Fibroblast of skin of left quadriceps (primary cell): ENCODE results near the gene SVEP1.
"Not testable (repeated sequence)": the region's sequence is repeated elsewhere in the genome, so short reads cannot be mapped to it uniquely, and the experiment has no call there.

Source experiments
- DNase-seq, 2 experiments: peaks; one replicate each; pipeline ENCODE4 v3.0.0-alpha.2; 2013; ENCODE audit warnings: low read depth in 2 of 2

SVEP1 gene

DNA sequence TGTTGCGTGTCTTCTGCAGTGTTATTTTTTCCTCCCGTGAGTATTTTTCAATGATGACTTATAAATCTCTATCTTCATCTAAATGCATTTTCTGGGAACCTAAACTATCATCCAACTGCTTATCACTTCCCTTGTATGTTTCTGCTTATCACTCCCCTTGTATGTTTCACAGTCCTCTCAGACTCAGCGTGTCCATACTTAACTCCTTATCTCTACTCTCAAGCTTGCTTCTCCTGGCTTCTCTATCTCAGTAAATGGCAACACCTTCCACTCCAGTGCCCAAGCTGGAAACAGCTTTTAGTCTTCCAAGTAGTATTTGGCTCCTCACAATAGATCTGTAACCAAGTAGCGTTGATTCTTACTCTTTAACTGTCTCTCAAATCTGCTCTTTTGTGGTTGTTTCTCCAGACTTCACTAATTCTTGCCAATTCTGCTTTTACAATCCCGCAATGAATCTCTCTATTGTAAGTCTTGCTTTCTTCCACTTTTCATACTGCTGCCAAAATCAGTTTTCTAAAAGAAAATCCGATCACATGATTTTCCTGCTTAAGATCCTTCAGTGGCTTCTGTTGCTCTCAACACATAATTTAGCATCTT is 208.0 kb downstream of the SVEP1 start:
- no peak for DNase-seq

DNA sequence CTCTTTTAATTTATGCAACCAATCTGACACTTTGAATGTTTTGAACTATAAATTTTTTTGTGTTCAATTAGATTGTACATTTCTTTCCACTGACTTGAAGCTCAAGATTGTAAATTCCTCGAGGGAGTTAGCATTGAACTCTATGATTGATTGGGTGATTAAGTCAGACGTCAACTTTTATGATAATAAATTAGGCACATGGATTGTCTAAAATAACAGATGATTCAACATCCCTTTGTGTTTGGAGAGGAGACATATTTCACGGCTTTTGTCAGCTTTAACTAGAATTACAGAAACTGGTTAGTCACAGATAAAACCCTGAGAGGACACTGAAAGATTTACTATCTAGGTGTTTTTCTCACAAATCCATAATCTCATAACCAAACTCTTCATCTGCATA is 209.2 kb downstream of the SVEP1 start:
- peak; percentile 67 to 69 for DNase-seq

- no peak for DNase-seq
Measured at GRCh38 chr9:110364451-110364850, 215.1 kb downstream of the SVEP1 start.

- not testable (repeated sequence) for DNase-seq
Measured at GRCh38 chr9:110358992-110359391, 220.5 kb downstream of the SVEP1 start.

- DNase-seq: no peak
Measured at GRCh38 chr9:110357505-110357904, 222.0 kb downstream of the SVEP1 start.

DNA sequence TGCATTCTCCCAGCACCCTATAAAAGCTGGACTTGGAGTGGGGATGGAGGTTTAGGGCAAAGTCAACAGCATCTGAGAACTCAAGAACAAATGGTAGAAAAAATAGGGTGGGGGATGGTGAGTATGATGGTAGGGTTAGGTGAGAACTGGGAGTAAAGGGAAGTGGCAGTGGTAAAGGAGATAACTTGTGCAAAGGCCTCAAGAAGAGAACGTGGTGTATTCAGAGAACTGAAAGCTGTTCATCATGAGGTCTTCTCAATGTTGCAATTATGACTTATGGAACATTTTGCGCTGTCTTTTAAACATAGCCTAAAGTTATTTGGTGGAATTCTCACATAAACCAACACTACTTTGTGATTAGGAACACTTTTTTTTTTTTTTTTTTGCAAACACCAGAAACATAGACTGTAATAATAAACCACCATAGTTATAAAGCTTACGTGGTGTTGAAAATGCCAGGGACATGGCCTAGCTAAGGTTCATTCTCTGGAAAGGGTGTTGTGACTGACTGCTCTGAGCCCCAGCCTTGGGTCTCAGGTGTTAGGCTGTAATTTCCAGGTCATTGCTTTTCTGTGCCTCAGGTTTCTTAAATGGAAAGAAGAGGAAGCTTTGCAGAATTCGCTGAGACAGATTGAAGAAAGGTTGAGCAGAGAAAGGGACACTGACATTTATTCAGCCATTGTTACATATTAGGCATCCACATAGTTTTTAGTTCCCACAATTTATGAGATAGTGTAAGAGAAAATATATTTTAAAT is 222.7 kb downstream of the SVEP1 start:
- DNase-seq: no peak

- no peak for DNase-seq
Measured at GRCh38 chr9:110355911-110356310, 223.6 kb downstream of the SVEP1 start.

GRCh38 chr9:110351009-110351467 is 228.5 kb downstream of the SVEP1 start:
- peak; percentile 65 to 70 for DNase-seq

GRCh38 chr9:110346325-110346724 is 233.2 kb downstream of the SVEP1 start:
- DNase-seq: no peak

DNA sequence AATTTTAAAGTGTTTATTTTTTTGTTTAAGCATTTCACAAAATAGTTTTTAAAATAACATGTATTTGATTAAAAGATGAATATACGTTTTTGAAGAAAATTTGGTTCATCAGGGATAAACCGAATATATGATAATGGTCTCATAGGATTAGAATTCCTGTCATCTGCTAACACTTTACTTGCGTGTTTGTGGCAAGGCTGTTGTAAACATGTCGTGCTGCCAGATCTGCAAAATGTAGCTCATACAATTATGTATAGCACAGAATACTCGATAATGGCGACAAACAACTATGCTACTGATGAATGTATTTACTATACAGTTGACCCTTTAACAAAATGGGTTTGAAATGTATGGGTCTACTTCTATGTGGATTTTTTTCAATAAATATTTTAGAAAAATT is 234.7 kb downstream of the SVEP1 start:
- DNase-seq: peak in 1 of 2 experiments; percentile 42

DNA sequence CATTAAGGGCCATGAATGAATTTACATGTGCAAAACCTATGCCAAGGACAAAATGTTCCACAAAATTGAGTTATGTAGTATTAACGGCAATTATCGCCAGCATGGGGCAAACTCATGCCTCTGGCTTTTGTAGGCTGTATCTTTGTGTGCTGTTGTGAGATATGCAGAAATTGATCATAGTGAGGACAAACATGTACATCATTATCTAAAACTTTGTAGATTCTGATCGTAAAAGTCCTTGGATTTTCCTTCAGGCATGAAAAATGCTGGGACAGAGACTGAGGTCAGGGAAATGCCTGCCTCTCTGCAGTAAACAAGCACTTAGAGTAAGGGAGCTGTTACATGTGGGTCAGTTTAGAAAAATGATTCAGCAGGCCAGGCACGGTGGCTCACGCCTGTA is 236.0 kb downstream of the SVEP1 start:
- DNase-seq: no peak

GRCh38 chr9:110340306-110340705 is 239.2 kb downstream of the SVEP1 start:
- DNase-seq: no peak

DNA sequence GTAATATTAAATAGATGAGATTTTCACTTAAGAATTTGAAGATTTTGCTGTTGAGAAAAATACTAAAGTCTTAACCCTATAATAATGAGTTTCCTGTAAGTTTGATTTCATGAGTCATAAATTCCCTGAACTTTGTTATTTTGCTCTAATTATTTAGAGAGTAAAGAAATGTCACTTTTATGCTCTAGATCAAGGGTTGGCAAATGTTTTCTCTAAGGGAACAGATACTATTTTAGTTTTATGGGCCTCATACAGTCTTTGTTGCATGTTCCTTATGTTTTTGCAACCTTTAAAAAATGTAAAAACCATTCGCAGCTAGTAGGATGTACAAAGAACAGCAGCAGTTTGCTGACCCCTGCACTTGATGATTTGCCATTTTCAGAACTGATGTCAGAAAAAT is 241.4 kb downstream of the SVEP1 start:
- DNase-seq: no peak

GRCh38 chr9:110337727-110338126 is 241.8 kb downstream of the SVEP1 start, which contains the start of gene TXNDC8:
Gene TXNDC8 (minus strand): TSS chr9:110337863.
- peak in 1 of 2 experiments; percentile 51 for DNase-seq

DNA sequence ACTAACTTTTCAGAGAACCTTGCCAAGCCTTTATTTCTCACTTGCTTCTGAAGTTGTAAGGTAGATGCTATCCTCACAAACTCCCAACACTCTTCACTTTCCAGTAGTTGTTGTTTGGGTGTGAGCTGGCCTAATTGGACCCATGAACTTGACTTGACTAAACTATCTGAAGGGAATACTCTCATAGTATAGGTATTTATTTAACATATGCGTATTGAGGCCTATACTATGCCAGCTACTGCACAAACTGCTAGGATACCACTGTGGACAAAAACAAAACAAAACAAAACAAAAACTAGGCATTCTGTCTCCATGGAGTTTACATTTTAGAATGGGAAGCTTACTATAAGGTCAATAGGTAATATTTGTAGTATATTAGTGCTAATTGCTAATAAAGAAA is 243.2 kb downstream of the SVEP1 start:
- DNase-seq: no peak

DNA sequence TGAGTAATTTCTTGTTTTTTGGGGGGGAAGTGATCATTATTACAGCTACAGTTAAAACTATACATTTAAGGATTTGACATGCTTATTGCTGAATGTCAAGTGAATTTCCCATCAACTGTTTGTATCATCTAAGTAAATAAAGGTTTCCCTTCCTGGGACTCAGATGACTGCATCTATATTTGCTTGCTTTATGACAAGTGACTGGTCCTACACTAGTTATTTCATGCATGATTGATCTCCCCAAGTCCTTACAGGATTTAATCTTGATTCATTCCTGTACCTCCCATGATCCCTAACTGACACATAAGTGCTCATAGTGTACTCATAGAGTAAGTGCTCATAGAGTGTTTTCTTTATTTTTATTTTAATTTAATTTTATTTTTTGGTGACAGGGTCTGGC is 244.7 kb downstream of the SVEP1 start:
- no peak for DNase-seq

DNA sequence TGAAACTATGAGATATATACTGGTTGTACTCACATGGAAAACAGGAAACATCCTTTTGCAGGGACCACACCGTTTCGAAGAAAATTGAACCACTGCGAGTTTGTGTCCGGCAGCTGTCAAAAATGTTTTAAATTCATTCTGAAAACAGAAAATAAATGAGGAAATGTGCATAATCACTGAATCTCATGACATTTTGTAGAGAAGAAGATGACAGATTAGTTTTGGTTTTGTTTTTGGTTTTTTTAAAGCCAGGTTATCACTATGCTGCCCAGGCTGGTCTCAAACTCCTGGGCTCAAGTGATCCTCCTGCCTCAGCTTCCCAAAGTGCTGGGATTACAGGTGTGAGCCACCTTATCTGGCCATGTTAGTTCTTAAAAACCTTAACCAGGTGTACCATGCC is 245.4 kb downstream of the SVEP1 start:
- no peak for DNase-seq

DNA sequence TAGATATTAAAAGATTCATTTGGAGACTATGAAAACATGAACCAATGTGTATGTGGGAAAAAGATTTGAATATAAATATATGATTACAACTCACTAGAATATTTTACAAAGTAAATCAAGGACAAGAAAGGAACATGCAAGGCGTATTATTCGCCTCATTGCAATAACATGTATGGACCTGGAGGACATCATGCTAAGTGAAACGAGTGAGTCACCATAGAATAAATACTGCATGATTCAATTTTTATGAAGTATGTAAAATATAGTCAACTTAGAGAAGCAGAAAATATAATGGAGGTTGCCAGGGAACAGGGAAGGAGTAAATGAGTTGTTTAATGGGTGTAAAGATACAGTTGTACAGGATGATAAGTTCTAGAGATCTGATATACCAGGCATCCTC is 246.8 kb downstream of the SVEP1 start:
- no peak for DNase-seq

GRCh38 chr9:110330484-110331105 is 248.9 kb downstream of the SVEP1 start:
- DNase-seq: peak; percentile 54 to 57

GRCh38 chr9:110329639-110330230 is 249.8 kb downstream of the SVEP1 start:
- DNase-seq: no peak

DNA sequence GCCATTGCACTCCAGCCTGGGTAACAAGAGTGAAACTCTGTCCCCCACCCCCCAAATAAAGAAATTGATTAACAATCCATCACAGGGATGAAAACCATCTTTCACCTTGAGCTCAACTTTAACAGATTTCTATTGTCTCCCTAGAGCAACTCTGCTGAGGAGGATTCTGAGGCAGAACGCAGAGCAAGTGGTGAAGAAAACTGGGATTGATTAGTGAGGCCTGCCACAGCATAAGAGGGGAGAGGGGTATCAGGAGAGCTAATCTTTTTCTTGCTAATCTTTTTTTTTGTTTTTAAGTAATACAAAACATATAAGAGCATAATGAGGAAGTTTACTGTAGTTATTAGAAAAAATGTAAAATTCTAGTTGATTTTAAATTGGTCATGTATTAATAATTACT is 250.8 kb downstream of the SVEP1 start:
- no peak for DNase-seq

DNA sequence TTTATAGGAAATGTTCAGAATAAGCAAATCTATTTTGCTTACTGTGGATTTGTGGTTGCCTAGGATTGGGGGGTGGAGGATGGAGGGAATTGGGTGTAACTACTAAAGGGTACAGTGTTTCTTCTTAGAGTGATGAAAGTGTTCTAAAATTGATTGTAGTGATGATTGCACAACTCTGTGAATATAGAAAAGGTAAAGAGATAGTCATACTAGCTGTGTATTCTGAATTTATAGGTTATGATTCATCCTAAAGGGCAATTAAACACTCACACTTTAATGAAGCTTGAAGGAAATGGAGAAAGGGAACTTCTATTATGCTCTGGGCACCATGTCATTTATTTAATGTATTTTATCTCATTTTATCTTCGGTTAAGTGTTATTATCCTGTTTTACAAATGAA is 251.8 kb downstream of the SVEP1 start:
- no peak for DNase-seq

DNA sequence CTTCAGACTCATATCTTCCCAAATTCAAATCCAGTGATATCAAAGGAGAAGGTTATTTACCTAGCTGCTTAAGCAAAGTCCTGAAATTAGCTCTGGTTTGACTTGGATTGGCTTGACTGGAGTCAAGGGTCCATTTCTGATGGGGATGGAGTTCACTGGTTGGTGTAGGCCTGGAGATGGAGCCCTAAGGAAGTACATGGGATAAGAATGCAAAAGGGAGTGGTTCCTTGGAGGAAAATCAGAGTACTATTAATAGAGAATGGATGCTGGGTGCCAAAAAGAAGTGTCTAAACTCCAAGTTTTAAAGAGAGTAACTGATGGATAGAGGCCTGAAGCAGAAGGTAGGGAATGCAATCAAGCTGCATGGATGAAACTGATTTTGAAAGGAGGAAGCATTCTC is 255.7 kb downstream of the SVEP1 start:
- DNase-seq: no peak
